ENCODE data around the gene IKZF5. TPM values are rescaled to one million over a fixed set of nuclear protein-coding genes. Genes with fewer than 3 reads are reported as not detected.

The IKZF5 gene
- total RNA-seq, 1 experiment from 2014 or later: 7.9 TPM

DNA sequence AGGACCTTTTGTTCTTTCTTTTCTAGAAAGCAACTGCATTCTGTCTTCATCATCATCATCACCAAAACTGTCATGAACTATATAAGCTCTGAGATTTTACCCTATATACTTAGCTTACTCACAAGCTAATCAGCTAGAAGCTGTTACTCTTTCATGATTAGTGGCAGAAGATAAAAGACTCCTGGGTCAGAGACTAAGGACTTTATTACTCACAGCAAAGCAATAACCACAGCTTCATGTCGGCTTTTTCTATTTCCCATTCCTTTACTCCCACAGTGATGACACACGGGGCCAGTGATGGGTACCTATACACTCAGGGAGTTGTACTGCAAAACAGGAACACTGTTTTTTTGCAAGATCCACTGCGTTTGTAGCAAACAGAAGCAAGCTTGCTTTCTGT lies 46.2 kb downstream of the IKZF5 start (continued):
- no peak for TF ChIP-seq AFF4 (CRISPR knock-in tag; IDR thresholded peaks at IDR 0.05; ENCODE audit: borderline replicate concordance)
- TF ChIP-seq NR2C2 (CRISPR knock-in tag; IDR thresholded peaks at IDR 0.05): no peak
- no peak for TF ChIP-seq ZBTB21 (CRISPR knock-in tag; IDR thresholded peaks at IDR 0.05; ENCODE audit: borderline replicate concordance)
- no peak for TF ChIP-seq ZNF671 (CRISPR knock-in tag; IDR thresholded peaks at IDR 0.05)
- TF ChIP-seq, protein P1, sequence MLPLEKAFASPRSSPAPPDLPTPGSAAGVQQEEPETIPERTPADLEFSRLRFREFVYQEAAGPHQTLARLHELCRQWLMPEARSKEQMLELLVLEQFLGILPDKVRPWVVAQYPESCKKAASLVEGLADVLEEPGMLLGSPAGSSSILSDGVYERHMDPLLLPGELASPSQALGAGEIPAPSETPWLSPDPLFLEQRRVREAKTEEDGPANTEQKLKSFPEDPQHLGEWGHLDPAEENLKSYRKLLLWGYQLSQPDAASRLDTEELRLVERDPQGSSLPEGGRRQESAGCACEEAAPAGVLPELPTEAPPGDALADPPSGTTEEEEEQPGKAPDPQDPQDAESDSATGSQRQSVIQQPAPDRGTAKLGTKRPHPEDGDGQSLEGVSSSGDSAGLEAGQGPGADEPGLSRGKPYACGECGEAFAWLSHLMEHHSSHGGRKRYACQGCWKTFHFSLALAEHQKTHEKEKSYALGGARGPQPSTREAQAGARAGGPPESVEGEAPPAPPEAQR (CRISPR knock-in tag; IDR thresholded peaks at IDR 0.05): no peak
- TF ChIP-seq, protein P2, sequence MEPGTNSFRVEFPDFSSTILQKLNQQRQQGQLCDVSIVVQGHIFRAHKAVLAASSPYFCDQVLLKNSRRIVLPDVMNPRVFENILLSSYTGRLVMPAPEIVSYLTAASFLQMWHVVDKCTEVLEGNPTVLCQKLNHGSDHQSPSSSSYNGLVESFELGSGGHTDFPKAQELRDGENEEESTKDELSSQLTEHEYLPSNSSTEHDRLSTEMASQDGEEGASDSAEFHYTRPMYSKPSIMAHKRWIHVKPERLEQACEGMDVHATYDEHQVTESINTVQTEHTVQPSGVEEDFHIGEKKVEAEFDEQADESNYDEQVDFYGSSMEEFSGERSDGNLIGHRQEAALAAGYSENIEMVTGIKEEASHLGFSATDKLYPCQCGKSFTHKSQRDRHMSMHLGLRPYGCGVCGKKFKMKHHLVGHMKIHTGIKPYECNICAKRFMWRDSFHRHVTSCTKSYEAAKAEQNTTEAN (CRISPR knock-in tag; IDR thresholded peaks at IDR 0.05): no peak
- no peak for TF ChIP-seq PRDM15 (CRISPR knock-in tag; IDR thresholded peaks at IDR 0.05)
- no peak for TF ChIP-seq PRRX2 (CRISPR knock-in tag; IDR thresholded peaks at IDR 0.05)
- TF ChIP-seq, protein P3, sequence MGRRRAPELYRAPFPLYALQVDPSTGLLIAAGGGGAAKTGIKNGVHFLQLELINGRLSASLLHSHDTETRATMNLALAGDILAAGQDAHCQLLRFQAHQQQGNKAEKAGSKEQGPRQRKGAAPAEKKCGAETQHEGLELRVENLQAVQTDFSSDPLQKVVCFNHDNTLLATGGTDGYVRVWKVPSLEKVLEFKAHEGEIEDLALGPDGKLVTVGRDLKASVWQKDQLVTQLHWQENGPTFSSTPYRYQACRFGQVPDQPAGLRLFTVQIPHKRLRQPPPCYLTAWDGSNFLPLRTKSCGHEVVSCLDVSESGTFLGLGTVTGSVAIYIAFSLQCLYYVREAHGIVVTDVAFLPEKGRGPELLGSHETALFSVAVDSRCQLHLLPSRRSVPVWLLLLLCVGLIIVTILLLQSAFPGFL (CRISPR knock-in tag; IDR thresholded peaks at IDR 0.05; ENCODE audit: borderline replicate concordance): no peak

DNA sequence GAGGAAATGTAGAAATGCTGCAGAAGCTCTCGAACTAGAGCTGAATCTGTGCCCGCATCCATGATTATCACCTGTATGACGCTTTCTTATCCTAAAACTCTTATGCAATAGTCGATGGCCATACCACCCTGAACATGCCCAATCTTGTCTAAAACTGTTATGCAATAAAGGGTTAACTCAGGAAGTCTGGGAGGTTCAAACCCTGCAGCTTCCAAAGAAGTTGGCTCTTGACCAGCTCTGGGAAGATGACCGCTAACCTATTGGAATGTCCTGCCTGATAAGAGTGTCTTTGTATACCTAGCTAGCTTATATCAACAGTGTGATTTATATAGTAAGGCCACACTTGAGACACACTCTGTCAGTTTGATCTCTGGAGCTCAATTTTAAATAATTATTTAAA lies 51.1 kb downstream of the IKZF5 start:
- peaks cover 17% of the 10 kb centered on the region for H3K9me3 Mint-ChIP-seq
- ChIA-PET POLR2A (no interaction called here), CTCF (interaction anchor here (1.3 kb wide), 1 partner anchor 22 kb away, joined by 3 read pairs; the partner anchor contains the start of gene PSTK)
- TF ChIP-seq, protein P4, sequence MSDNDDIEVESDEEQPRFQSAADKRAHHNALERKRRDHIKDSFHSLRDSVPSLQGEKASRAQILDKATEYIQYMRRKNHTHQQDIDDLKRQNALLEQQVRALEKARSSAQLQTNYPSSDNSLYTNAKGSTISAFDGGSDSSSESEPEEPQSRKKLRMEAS (CRISPR knock-in tag; IDR thresholded peaks at IDR 0.05): no peak
- TF ChIP-seq NR3C1 (CRISPR knock-in tag; conservative IDR thresholded peaks at IDR 0.05; ENCODE audit: low read depth): no peak
- TF ChIP-seq CBFB (CRISPR knock-in tag; IDR thresholded peaks at IDR 0.05; ENCODE audit: low read depth): no peak
- TF ChIP-seq NR1H2 (CRISPR knock-in tag; IDR thresholded peaks at IDR 0.05): no peak
- TF ChIP-seq JUN (CRISPR knock-in tag; IDR thresholded peaks at IDR 0.05): no peak
- no peak for ATAC-seq
- H3K36me3 Mint-ChIP-seq: peaks cover 9% of the 10 kb centered on the region; the same call in 1 of the 2 replicates
- H3K4me1 Mint-ChIP-seq: peaks cover 11% of the 10 kb centered on the region
- no peak overlapping the region for H3K4me3 Mint-ChIP-seq
- no peak for DNase-seq (ENCODE audit: low spot score)
- peaks cover 59% of the 10 kb centered on the region for H3K27me3 Mint-ChIP-seq (ENCODE audit: low read depth)
- H3K27ac Mint-ChIP-seq: no peak overlapping the region
